ENCODE data around the gene GRIK1. TPM values are rescaled to one million over a fixed set of nuclear protein-coding genes. Genes with fewer than 3 reads are reported as not detected.

The GRIK1 gene
- polyA plus RNA-seq, 1 donor from 2014 or later: 8.7 TPM

DNA sequence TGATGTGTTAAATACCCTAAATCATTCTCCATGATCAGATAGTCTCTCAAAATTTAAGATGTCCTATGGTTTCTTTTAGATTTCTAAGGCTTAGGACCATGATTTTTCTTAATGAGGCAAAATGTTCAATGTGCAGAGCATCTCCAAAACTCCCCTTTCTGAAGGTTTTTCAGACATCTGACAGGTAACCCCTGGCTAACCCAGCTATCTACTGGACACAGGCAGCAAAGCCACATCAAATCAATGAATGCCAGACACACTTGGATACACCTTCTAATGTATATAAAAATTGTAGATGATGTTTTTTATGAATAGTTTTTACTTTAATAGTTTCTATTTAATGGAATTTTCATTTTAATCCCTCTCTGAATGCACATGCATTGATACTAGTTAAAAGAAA is 285.6 kb downstream of the GRIK1 start:
- TF ChIP-seq EZH2 (IDR thresholded peaks at IDR 0.05; ENCODE audit: borderline replicate concordance, insufficient read depth, low read length, poor library complexity, severe bottlenecking) (no peak), MXI1 (conservative IDR thresholded peaks at IDR 0.05; ENCODE audit: poor library complexity, severe bottlenecking) (no peak)
- TF ChIP-seq, protein P1, sequence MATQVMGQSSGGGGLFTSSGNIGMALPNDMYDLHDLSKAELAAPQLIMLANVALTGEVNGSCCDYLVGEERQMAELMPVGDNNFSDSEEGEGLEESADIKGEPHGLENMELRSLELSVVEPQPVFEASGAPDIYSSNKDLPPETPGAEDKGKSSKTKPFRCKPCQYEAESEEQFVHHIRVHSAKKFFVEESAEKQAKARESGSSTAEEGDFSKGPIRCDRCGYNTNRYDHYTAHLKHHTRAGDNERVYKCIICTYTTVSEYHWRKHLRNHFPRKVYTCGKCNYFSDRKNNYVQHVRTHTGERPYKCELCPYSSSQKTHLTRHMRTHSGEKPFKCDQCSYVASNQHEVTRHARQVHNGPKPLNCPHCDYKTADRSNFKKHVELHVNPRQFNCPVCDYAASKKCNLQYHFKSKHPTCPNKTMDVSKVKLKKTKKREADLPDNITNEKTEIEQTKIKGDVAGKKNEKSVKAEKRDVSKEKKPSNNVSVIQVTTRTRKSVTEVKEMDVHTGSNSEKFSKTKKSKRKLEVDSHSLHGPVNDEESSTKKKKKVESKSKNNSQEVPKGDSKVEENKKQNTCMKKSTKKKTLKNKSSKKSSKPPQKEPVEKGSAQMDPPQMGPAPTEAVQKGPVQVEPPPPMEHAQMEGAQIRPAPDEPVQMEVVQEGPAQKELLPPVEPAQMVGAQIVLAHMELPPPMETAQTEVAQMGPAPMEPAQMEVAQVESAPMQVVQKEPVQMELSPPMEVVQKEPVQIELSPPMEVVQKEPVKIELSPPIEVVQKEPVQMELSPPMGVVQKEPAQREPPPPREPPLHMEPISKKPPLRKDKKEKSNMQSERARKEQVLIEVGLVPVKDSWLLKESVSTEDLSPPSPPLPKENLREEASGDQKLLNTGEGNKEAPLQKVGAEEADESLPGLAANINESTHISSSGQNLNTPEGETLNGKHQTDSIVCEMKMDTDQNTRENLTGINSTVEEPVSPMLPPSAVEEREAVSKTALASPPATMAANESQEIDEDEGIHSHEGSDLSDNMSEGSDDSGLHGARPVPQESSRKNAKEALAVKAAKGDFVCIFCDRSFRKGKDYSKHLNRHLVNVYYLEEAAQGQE (IDR thresholded peaks at IDR 0.05; ENCODE audit: borderline replicate concordance): no peak
- TF ChIP-seq, protein P2, sequence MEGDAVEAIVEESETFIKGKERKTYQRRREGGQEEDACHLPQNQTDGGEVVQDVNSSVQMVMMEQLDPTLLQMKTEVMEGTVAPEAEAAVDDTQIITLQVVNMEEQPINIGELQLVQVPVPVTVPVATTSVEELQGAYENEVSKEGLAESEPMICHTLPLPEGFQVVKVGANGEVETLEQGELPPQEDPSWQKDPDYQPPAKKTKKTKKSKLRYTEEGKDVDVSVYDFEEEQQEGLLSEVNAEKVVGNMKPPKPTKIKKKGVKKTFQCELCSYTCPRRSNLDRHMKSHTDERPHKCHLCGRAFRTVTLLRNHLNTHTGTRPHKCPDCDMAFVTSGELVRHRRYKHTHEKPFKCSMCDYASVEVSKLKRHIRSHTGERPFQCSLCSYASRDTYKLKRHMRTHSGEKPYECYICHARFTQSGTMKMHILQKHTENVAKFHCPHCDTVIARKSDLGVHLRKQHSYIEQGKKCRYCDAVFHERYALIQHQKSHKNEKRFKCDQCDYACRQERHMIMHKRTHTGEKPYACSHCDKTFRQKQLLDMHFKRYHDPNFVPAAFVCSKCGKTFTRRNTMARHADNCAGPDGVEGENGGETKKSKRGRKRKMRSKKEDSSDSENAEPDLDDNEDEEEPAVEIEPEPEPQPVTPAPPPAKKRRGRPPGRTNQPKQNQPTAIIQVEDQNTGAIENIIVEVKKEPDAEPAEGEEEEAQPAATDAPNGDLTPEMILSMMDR (IDR thresholded peaks at IDR 0.05; ENCODE audit: poor library complexity, severe bottlenecking): no peak
- H3K9me3 ChIP-seq (ENCODE audit: low read length): no peaks in the 10 kb centered on the region
- H3K27me3 ChIP-seq (ENCODE audit: insufficient read depth, low read depth, low read length): no peaks in the 10 kb centered on the region

DNA sequence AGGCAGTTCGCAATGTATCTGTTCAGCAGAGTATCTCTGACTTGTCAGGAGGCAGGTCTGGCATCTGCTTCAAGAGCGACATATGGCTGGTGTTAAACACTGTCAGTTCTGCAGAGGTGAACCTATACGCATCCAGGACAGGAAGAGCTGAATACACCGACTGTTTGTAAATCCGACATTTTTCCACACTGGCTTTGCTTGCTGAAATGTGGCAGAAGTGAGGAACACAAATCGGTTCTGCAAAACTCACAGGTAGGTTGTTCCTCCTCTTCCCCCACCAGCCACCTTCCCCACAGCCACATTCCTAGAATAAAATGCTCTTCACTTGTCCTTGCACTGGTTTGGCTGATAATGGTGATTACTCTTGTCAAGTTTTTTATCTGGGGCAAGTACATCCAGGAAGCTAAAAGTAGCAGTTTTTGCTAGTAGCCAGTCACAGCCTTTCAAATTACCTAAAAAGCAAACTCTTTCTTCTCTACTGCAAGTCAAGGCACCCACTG is 289.2 kb downstream of the GRIK1 start:
- Histone ChIP-seq H3K4me3 (ENCODE audit: low read length) (no peak overlapping the region), H3K9me3 (ENCODE audit: low read length) (no peaks in the 10 kb centered on the region), H3K36me3 (ENCODE audit: insufficient read depth, low read length) (no peaks in the 10 kb centered on the region), H3K27me3 (ENCODE audit: insufficient read depth, low read depth, low read length) (no peaks in the 10 kb centered on the region), H3K9ac (ENCODE audit: low read length) (no peak overlapping the region), H2AFZ (ENCODE audit: low read depth, low read length) (no peak overlapping the region), H3K4me2 (ENCODE audit: low read length) (no peak overlapping the region), H3K27ac (ENCODE audit: low read length) (no peak overlapping the region), H3F3A (ENCODE audit: insufficient read depth, low read length, poor library complexity, severe bottlenecking) (no peaks in the 10 kb centered on the region), H3K79me2 (replicated peaks; ENCODE audit: insufficient read depth, low read length) (no peaks in the 10 kb centered on the region), H3K9me2 (ENCODE audit: insufficient read depth, low read length) (no peaks in the 10 kb centered on the region), H4K20me1 (ENCODE audit: insufficient read depth) (no peaks in the 10 kb centered on the region)
- TF ChIP-seq EP300 (conservative IDR thresholded peaks at IDR 0.05; ENCODE audit: poor library complexity, severe bottlenecking) (peak; percentile 53), POLR2AphosphoS5 (IDR thresholded peaks at IDR 0.05) (peak; percentile 21), RAD21 (conservative IDR thresholded peaks at IDR 0.05) (no peak), SMC3 (conservative IDR thresholded peaks at IDR 0.05; ENCODE audit: poor library complexity) (no peak)
- TF ChIP-seq, protein P2 (IDR thresholded peaks at IDR 0.05; ENCODE audit: poor library complexity, severe bottlenecking): no peak

More for the DNA sequence above, 285.6 kb downstream of the GRIK1 start:
- Histone ChIP-seq H3K4me3 (ENCODE audit: low read length) (no peak overlapping the region), H3K4me2 (ENCODE audit: low read length) (no peak overlapping the region), H2AFZ (ENCODE audit: low read depth, low read length) (no peak overlapping the region), H3F3A (ENCODE audit: insufficient read depth, low read length, poor library complexity, severe bottlenecking) (no peaks in the 10 kb centered on the region), H3K9ac (ENCODE audit: low read length) (no peak overlapping the region), H3K9me2 (ENCODE audit: insufficient read depth, low read length) (no peaks in the 10 kb centered on the region), H3K36me3 (ENCODE audit: insufficient read depth, low read length) (no peaks in the 10 kb centered on the region), H3K79me2 (replicated peaks; ENCODE audit: insufficient read depth, low read length) (no peaks in the 10 kb centered on the region), H3K27ac (ENCODE audit: low read length) (no peak overlapping the region), H4K20me1 (ENCODE audit: insufficient read depth) (no peaks in the 10 kb centered on the region)
